Measurements from ENCODE around the gene SH3RF1. TPM values are rescaled to one million over a fixed set of nuclear protein-coding genes. Genes with fewer than 3 reads are reported as not detected.

The SH3RF1 gene
- total RNA-seq, 1 experiment from 2014 or later = 59.5 TPM

DNA sequence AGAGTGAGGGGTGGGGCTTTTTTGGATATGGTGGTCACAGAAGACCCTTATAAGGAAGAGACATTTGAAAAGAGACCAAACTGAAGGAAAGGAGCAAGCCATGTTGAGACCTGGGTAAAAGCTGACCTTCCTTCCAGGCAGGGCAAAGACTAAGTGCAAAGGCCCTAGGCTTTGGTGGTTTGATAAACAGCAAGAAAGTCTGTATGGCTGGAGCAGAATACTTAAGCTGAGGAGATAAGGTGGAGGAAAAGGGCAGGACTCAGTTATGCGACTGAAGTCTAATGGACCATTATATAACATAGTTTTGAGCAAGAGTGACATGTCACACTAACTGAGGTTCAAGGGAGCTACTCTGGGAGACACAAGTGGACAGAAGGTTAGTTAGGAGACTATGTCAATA lies 20.0 kb downstream of the SH3RF1 start (continued):
- TF ChIP-seq, protein P1, sequence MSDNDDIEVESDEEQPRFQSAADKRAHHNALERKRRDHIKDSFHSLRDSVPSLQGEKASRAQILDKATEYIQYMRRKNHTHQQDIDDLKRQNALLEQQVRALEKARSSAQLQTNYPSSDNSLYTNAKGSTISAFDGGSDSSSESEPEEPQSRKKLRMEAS (IDR thresholded peaks at IDR 0.05) = no peak

DNA sequence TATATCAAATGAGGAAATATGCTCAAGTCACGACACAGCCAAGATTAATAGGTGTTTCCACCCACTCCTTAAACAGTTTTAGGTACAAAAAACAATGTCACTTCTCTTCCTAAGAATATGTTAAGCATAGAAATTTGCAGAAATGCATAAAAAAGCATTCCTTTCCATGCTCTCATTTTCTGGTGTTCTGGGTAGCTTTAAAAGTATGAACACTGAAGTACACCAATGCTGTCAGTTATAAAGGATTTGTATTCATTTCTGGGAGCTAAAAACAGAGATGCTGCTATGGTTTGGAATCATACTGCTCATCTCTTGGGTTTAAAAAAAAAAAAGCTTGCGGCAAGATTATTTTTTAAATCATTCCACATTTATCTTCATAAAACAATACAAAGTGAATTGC lies 20.8 kb downstream of the SH3RF1 start:
- peak overlapping the region in 1 of 2 experiments; percentile 0; a peak in 1 of 4 replicates for H3K4me3 ChIP-seq (replicated peaks in 1 of 2; ENCODE audit: low read depth in 1 of 2, low read length in 2 of 2)
- H3K27ac ChIP-seq (ENCODE audit: low read depth, low read length) = peak overlapping the region; percentile 82; the same call in 1 of the 2 replicates
- no peaks in the 10 kb centered on the region for H3K27me3 ChIP-seq (ENCODE audit: insufficient read depth, low read length)
- H3K4me1 ChIP-seq (ENCODE audit: control insufficient read depth in 1 of 2, insufficient read depth in 2 of 2, low read length in 2 of 2) = peaks cover 59 to 74% of the 10 kb centered on the region in 2 experiments
- no peaks in the 10 kb centered on the region for H3K36me3 ChIP-seq (ENCODE audit: control insufficient read depth in 1 of 2, insufficient read depth in 2 of 2, low read length in 2 of 2)
- intact Hi-C loops (cut with micrococcal nuclease) = loop anchor here (5.0 to 10.0 kb wide), 2 partner anchors 133 to 715 kb away; no protein-coding TSS in a partner anchor
- H4K20me1 ChIP-seq (ENCODE audit: insufficient read depth) = no peaks in the 10 kb centered on the region
- no TSS peak for BruUV-seq (replicated peaks)
- no peaks in the 10 kb centered on the region for H3K9me3 ChIP-seq (ENCODE audit: control insufficient read depth in 1 of 2, insufficient read depth in 1 of 2, low read depth in 1 of 2, low read length in 2 of 2)
- DNase-seq (ENCODE audit: low read depth, low spot score) (no peak), ATAC-seq (no peak)
- ChIA-PET POLR2A (no interaction called here), RAD21 (ENCODE audit: low non-redundant PET in 1 of 2, low total read pairs in 2 of 2, uncharacterized antibody in 2 of 2, unreplicated experiment in 2 of 2) (no interaction called here), CTCF (no interaction called here)
- H3K9me2 ChIP-seq (ENCODE audit: insufficient read depth) = no peaks in the 10 kb centered on the region
- peaks cover 97% of the 10 kb centered on the region for H3K79me2 ChIP-seq (ENCODE audit: insufficient read depth, low read length)
- H2AFZ ChIP-seq (ENCODE audit: low read depth, low read length, poor library complexity, severe bottlenecking) = no peak overlapping the region
- peak overlapping the region; percentile 74 for H3K4me2 ChIP-seq (ENCODE audit: low read length)
- H3K9ac ChIP-seq (ENCODE audit: low read length) = peak overlapping the region; percentile 58
- TF ChIP-seq CEBPB (IDR thresholded peaks at IDR 0.05; ENCODE audit: low read depth) (no peak), JUND (IDR thresholded peaks at IDR 0.05) (no peak), TCF7L2 (IDR thresholded peaks at IDR 0.05; ENCODE audit: borderline replicate concordance, extremely low read depth, insufficient read depth, insufficient read length) (no peak), SP1 (IDR thresholded peaks at IDR 0.05; ENCODE audit: low read depth) (no peak), SIN3A (IDR thresholded peaks at IDR 0.05; ENCODE audit: low read depth) (no peak), ZFX (IDR thresholded peaks at IDR 0.05) (no peak), CBX3 (IDR thresholded peaks at IDR 0.05; ENCODE audit: low read depth) (no peak), SRF (IDR thresholded peaks at IDR 0.05; ENCODE audit: low read depth) (no peak), FOSL1 (IDR thresholded peaks at IDR 0.05; ENCODE audit: low read depth) (no peak), POLR2A (IDR thresholded peaks at IDR 0.05; ENCODE audit: borderline replicate concordance, extremely low read depth, insufficient read depth, insufficient read length) (no peak), EZH2phosphoT487 (IDR thresholded peaks at IDR 0.05; ENCODE audit: borderline replicate concordance) (no peak), EZH2 (IDR thresholded peaks at IDR 0.05) (no peak), ELF1 (IDR thresholded peaks at IDR 0.05; ENCODE audit: borderline replicate concordance, low read depth) (no peak), YY1 (IDR thresholded peaks at IDR 0.05; ENCODE audit: extremely low read depth, insufficient replicate concordance, low read depth, low read length) (no peak)
- TF ChIP-seq, protein P1 (IDR thresholded peaks at IDR 0.05) = no peak
- TF ChIP-seq, protein P2, sequence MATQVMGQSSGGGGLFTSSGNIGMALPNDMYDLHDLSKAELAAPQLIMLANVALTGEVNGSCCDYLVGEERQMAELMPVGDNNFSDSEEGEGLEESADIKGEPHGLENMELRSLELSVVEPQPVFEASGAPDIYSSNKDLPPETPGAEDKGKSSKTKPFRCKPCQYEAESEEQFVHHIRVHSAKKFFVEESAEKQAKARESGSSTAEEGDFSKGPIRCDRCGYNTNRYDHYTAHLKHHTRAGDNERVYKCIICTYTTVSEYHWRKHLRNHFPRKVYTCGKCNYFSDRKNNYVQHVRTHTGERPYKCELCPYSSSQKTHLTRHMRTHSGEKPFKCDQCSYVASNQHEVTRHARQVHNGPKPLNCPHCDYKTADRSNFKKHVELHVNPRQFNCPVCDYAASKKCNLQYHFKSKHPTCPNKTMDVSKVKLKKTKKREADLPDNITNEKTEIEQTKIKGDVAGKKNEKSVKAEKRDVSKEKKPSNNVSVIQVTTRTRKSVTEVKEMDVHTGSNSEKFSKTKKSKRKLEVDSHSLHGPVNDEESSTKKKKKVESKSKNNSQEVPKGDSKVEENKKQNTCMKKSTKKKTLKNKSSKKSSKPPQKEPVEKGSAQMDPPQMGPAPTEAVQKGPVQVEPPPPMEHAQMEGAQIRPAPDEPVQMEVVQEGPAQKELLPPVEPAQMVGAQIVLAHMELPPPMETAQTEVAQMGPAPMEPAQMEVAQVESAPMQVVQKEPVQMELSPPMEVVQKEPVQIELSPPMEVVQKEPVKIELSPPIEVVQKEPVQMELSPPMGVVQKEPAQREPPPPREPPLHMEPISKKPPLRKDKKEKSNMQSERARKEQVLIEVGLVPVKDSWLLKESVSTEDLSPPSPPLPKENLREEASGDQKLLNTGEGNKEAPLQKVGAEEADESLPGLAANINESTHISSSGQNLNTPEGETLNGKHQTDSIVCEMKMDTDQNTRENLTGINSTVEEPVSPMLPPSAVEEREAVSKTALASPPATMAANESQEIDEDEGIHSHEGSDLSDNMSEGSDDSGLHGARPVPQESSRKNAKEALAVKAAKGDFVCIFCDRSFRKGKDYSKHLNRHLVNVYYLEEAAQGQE (IDR thresholded peaks at IDR 0.05; ENCODE audit: low read depth) = no peak
- TF ChIP-seq, protein P3, sequence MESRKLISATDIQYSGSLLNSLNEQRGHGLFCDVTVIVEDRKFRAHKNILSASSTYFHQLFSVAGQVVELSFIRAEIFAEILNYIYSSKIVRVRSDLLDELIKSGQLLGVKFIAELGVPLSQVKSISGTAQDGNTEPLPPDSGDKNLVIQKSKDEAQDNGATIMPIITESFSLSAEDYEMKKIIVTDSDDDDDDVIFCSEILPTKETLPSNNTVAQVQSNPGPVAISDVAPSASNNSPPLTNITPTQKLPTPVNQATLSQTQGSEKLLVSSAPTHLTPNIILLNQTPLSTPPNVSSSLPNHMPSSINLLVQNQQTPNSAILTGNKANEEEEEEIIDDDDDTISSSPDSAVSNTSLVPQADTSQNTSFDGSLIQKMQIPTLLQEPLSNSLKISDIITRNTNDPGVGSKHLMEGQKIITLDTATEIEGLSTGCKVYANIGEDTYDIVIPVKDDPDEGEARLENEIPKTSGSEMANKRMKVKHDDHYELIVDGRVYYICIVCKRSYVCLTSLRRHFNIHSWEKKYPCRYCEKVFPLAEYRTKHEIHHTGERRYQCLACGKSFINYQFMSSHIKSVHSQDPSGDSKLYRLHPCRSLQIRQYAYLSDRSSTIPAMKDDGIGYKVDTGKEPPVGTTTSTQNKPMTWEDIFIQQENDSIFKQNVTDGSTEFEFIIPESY (IDR thresholded peaks at IDR 0.05; ENCODE audit: extremely low read depth, insufficient replicate concordance, low read length) = no peak
- TF ChIP-seq, protein P4, sequence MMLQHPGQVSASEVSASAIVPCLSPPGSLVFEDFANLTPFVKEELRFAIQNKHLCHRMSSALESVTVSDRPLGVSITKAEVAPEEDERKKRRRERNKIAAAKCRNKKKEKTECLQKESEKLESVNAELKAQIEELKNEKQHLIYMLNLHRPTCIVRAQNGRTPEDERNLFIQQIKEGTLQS (IDR thresholded peaks at IDR 0.05) = no peak
- TF ChIP-seq, protein P5, sequence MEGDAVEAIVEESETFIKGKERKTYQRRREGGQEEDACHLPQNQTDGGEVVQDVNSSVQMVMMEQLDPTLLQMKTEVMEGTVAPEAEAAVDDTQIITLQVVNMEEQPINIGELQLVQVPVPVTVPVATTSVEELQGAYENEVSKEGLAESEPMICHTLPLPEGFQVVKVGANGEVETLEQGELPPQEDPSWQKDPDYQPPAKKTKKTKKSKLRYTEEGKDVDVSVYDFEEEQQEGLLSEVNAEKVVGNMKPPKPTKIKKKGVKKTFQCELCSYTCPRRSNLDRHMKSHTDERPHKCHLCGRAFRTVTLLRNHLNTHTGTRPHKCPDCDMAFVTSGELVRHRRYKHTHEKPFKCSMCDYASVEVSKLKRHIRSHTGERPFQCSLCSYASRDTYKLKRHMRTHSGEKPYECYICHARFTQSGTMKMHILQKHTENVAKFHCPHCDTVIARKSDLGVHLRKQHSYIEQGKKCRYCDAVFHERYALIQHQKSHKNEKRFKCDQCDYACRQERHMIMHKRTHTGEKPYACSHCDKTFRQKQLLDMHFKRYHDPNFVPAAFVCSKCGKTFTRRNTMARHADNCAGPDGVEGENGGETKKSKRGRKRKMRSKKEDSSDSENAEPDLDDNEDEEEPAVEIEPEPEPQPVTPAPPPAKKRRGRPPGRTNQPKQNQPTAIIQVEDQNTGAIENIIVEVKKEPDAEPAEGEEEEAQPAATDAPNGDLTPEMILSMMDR (IDR thresholded peaks at IDR 0.05 in 2 of 3, conservative IDR thresholded peaks at IDR 0.05 in 1 of 3; ENCODE audit: borderline replicate concordance in 1 of 3, insufficient read depth in 1 of 3, low read depth in 2 of 3, low read length in 2 of 3) = no peak
